Measurements from ENCODE around the gene GGACT.

Gene GGACT

DNA sequence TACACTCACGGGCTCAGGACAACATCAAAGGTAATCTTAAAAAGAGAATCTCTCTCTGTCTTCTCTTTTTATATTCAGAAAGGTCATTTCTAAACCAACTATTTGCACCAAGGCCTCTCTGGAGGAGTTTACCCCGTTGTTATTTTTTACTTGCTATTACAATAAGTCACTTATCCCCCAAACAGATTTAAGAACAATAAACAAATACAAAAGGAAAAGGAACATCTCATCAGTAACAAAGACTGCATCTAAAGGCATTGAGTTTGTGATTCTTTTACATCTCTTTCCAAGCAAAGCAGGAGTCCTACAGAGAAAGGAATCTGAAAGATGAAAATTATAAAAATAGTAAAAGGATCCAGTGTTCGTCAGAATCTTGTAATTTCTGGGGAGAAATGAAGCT is 75.4 kb downstream of the GGACT start:
- no peak for DNase-seq (ENCODE audit: low read depth)

DNA sequence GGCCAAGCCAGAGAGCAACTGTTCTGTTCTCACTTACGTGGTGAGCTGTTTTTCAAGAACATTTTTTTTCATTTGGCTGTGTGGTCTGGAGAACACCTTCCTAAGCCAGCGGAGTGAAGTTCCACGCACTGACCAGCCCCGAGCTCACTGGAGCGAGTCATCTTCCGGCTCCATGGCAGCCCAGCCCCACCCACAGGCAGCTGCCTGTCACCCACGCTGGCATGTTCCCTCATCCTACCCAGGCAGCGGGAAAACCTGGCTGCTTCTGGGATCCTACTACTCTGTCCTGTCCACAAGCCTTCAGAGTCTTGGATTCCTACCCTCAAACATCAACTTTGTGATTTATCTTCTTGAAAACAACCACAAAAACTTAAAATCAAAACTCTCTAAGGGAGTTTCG is 76.2 kb downstream of the GGACT start:
- peak; percentile 68 for DNase-seq (ENCODE audit: low read depth)

DNA sequence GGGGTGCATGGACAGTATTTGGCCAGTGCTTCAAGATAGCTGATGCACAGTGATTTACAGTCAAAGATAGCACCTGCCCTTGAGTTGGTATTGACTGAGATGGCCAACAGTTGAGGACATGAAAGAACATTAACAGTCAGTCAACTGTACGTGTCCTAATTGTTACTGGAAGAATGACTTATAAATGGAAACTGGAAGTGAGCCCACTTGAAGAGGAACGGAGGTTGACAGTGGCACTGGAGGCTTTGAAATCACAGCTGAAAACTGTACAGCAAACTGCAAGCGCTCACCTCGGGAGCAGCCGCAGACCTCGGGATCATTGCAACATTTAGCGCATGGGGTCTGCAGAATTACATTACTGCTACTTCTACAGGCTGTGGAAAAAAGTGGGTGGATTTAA is 77.1 kb downstream of the GGACT start:
- no peak for DNase-seq (ENCODE audit: low read depth)

DNA sequence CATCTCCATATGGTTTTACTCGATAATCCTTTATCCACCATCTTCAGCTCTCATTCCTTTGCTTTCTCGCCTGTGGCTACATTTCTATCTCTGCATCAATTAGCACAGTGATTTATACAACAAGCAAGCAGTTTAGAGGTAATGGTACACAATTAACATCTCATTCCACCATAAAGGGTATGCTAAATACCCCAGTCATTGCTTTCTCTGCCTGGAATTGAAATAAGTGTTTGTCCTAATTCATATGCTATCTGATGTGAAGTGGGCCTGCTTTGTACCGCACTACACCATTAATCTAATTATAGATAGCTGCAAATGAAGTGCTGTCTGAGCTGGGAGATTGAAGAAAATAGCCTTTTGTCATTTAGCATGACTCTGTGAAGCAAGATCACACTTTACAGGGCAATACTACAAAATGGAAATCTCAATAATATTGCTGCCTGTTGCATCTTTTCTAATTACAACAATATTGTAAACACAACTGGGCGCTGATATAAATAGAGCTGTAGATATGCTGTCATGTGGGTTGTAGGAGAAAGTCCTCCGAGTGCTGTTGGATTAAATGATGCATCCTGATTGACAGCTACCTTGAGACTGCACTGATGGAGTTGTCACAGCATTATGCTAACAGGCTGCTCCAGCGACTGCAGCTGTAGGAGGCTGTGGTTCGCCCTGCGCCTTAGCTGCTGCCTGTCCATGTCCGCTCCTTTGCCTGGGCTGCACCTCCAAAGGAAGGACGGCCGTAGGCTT is 78.2 kb downstream of the GGACT start:
- no peak for DNase-seq (ENCODE audit: low read depth)

DNA sequence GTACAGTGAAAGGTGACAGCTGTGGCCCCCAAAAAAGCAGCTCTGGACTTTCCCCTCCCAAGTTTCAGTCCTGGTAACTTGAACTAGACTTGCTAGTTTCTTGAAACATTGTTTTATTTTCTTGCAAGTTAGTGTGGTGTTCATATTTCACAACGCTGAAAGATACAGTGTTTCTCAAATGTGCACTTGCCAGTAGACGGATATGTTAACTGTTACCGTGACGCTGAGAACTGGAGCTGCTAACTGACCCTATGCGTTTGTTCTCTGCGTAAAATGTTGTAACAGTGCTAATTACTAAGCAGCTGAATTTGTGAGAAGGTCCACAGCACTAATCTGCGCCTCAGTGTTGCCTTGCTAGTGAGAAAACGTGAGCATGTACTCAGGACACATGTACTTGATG is 79.6 kb downstream of the GGACT start:
- DNase-seq (ENCODE audit: low read depth): no peak

DNA sequence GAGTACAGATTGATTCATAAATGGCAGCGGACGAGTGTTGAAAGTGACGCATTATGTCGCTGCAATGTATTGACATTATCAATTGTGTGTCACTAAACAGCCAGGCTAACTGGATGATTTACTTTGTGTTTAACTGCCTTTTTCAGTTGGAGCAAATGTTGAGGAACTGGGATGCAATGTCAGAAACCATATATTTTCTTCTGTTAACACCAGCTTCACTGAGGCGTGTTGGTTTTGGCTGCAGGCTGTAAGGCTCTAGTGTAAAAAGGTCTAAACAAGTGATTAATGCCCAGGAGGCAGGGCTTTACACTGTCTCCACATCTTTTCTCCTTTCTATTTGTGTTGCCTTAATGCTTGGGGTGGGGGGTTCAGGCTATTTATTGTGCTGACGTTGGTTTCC is 80.1 kb downstream of the GGACT start:
- no peak for DNase-seq (ENCODE audit: low read depth)

DNA sequence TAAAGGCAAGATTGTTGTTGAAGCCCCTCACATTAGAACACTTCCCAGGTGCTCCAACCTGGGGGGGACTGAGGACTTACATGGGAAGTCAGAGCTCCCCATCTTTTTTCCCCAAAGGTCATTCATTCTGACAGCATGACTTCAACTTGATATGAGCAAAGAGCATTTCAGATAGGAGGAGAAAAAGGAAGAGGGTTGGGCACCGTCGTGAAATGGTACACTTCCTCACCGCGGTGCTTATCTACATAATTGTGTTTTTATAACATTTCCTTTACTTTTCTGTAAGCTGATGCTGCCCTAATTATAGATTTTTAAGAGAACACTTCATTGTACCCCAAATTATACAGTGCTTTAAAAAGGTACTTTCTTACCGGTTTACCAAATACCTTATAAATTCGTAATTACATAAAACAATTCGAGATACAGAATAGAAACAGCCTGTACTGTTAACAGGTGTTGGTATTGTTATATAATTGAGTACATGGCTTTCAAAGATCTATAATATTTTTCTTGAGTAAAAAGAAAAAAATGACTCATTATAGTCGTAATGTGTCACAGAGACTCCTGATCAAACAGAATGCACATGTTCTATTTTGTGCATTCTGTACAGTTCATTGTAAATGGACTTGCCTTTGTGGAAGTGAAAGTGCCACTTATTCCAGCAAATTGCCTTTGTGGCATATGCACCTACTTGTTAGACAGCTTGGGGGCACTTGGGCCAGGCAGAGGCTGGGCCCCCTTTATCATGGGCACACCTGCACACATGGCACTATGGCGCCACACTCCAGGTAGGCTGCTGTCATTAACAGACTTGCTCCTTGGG is 81.8 kb downstream of the GGACT start:
- DNase-seq (ENCODE audit: low read depth): no peak

DNA sequence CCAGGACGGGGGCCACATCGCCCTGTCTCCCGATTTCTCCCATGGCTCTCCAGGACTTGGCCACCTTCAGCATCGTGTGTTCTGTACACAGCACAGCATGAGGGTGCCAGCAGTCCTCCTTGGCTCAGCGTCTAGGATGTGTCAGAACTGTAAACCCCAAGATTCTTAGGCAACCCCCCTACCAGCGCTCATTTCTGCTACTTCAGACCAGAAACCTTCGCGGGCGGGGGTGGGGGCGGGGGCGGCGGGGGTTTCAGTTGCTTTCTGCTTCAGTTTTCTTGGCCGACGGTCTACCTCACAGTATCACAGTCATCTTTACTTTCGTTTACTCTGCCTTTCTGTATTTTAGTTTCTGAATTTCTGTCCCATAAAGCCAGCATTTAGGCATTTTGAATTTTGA is 82.4 kb downstream of the GGACT start:
- no peak for DNase-seq (ENCODE audit: low read depth)

DNA sequence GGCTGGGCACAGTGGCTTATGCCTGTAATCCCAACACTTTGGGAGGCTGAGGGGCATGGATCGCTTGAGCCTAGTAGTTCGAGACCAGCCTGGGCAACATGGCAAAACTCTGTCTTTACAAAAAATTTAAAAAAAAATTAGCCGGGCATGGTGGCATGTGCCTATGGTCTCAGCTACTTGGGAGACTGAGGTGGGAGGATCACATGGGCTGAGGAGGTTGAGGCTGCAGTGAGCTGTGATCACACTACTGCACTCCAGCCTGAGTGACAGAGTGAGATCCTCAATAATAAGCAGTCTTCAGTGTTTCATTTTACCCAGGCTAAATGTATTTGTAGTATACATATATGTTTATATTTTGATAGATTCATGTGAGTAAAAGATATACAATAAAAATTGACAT is 85.0 kb downstream of the GGACT start:
- no peak for DNase-seq (ENCODE audit: low read depth)

DNA sequence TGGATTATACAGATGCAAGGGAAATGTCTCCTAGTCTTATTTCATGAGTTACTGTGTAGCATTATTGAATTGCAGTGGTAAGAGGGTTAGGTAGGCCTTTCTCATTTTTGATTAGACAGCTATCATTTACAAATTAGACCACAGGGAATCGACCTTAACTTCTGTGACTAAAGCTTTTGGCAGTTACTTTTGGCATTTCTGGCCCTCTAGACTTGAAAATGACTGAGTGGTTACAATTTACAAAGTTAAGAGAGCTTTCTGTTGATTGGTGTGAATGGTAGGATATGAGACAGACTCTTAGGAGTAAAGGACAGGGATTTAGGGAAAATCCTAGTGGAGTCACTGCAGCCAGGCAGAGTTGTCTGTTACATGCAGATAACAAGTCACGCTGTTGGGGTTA is 86.1 kb downstream of the GGACT start:
- DNase-seq (ENCODE audit: low read depth): no peak

DNA sequence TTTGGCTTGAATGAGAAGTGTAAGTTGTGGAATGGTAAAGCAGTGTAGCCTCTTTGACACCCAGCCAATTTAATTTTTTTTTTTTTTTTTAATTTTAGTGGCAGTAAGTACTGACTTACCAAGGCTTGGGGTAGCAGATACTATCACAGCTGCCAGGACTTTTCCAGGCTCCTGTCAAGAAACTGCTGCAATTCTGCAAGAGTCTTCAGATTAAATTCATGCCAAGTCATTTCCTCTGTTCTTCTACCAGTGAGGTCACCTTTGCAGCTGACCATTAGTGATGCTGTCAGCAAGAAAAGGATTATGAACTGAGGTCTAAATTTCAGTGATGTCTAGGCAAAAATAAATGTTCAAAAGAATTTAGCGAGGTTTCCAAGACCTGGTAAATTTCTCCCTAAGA is 91.2 kb downstream of the GGACT start:
- peak; percentile 82 for DNase-seq (ENCODE audit: low read depth)

DNA sequence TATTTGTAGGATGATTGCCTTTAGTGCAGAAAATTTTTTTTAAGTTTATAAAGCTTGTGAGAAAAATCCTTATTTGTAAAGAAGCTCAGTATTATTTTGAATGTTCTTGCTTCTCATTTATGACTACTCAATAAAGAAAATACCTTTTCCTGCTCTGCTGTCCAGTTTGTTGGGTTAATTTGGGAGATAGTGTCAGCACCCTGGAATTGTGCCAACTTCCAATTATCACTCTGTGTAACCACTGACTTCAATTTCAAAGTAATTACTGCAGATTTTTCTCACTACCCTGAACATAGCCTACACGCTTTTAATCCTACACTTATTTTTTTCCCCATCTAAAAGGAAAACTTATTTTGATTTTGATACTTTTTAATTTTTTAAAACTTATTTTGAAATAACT is 93.1 kb downstream of the GGACT start:
- no peak for DNase-seq (ENCODE audit: low read depth)

DNA sequence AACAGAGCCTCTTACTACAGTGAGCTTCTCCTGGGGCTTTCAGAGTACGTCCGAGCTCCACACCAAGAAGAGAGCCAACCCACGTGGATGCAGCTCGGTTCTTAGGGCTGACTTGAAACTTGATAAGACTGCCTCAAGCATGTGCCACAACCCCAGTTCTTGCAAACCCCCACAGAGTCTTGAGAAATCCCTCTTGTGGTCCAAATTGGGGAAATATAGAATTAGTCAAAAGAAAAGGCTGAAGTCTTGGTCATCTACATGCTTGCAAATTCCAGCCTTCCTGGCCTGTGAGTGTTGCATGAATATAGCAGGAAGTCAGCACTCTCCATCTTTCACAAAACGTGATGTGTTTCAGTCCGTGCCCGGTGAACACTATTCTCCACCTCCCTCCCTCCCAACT is 95.2 kb downstream of the GGACT start:
- peak; percentile 40 for DNase-seq (ENCODE audit: low read depth)

DNA sequence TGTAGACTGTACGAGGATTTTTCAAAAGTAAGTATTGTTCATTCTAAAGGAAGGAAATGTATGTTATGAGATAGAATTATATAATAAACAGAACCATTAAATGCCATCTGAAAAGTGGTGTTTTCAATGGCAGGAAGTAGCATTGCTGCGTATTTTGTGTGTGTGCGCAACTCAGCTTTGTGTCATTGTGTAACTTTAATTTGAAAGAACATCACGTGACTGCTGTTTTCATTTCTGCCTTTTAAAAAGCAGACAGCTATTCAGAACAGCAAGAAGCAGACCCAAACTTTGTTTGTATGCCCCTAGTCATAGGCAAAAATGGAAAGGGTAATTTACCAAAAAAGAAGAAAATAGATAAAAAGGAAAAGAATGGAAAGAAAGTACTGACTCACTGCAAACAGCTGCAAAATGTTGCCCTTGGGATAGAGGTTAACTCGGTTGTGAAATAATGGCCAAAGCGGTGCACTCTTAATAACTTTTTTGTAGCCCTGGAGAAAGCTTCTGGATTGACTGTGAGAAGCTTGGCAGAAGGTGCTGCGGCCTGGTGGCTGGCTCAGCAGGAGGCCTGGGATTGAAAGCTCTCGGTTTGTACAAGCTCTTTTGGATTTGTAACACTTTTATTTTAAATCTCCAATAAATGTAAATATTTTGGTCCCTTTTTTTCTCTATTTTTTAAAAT is 97.3 kb downstream of the GGACT start:
- peak; percentile 88 for DNase-seq (ENCODE audit: low read depth)

DNA sequence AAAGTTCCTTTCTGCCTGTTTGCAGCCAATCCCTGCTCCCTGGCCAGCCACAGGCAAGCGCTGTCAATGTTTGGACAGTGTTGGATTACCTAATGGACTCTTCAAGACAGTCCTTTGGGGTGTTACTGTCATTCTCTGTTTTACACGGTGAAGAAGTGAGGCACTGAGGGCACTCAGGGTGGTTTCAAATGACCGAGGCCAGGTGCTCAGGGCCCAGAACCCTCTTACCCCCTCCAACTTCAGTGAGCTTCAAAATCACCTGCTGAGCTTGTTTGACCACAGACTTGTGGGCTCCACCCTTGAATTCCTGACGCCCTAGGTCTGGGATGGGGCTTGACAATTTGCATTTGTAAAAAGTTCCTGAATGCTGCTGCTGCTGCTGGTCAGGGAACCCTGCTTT is 97.9 kb downstream of the GGACT start:
- DNase-seq (ENCODE audit: low read depth): no peak

DNA sequence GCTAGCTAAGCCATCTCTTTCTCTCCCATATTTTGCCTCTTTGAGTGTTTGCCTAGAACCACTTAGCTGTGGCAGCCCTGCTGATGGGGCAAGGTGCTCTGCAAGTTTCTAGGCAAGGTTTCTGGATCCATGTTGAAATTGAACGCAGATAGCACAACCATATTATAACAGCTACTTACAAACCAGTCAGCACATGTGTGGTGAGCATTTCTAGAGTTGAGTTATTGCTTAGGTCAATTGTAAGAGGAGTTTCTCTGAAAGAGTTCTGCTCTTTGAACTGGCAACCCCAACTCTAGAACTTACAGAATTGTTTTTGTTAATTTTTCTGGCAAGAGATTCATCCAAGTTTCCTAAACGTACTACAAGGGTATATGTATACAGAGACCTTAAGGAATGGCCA is 103.3 kb downstream of the GGACT start:
- no peak for DNase-seq (ENCODE audit: low read depth)

DNA sequence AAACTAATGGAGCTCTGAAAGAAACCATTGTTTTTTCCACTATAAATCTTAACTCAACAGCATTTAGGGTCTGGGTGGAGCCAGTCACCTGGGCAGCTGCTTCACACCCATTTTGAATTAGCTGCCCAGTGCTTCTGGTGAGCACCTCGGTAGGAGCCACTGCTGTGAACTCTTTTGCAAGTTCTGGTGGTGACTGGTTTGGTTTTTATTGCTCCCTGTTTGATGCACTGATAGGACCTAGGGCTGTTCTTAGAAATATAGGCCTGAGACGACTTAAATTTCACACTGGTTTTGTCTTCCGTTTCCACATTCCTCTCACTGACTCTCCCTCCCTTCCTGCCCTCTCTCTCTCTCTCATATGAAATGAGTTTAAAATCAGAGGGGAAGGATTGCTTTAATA is 103.9 kb downstream of the GGACT start:
- DNase-seq (ENCODE audit: low read depth): no peak

DNA sequence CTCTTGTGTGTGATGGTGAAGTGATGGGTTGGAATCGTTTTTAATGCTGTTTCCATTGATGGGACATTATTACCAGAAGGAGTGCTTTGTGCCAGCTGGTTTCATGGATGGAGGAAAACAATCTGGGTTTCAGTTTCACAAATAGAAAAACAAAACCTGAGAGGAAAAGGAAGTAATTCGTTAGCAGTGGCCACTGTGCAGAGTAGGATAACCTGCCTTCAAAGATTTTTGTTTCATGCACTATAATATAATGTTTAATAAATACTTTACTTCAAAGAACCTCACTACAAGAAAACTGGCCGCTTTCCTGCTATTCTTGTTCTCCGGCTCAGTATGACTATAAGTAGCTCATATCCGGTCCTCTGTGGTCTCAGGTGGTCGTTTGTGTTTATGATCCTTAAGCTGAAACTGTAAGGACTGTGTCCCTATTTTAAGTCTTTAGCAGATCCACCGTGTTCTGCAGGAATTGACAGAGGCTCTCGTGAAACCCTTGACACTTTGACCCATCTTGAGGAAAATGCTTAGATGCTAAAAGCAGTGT is 104.7 kb downstream of the GGACT start:
- no peak for DNase-seq (ENCODE audit: low read depth)

DNA sequence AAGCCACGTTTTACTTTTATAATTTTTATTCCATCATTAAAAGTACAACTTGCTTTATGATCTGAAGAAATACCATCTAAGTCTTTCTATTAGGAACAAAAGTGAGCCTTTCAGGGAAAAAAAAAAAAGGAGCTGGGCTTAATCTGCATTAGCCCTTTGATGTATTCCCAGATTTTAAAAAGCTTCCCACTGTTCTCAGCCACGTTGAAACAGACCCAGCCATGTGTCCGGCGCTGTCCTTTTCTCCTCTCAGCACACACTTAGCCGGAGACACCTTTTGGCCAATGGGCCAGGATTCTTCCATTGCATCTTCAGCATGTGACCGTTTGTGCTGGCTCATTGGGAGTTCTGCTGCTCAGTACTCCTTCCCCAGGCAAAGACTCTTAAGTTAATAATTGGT is 105.5 kb downstream of the GGACT start:
- no peak for DNase-seq (ENCODE audit: low read depth)

DNA sequence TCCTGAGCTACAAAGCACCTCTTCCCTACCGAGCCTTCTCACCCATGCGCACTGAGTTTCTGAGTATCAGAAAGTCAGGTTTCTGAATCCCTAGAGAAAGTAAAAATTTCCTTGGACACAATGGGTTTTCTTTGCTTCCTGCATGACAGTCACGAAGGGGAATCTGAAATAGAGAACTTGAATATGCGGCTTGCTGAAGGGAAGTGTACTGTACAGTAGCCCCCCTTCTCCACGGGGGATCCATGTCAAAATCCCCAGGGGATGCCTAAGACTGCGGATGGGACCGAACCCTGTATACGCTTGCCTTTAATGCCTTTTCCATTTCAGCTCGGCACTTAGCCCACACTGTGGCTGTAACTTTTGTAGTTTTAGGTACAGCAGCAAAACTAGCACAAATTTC is 107.9 kb downstream of the GGACT start:
- no peak for DNase-seq (ENCODE audit: low read depth)
